HG03039 (cell line): Measurements from ENCODE around the gene LIF.

Experiments used
- ATAC-seq: cut with Tn5 transposase; IDR thresholded peaks from one replicate; pipeline ENCODE4 v1.9.1; 2021; ENCODE audit warnings: mild to moderate bottlenecking, moderate library complexity; ENCODE audit not compliant: unreplicated experiment

Gene LIF

GRCh38 chr22:30245985-30246813, at the start of gene LIF:
Gene LIF, minus strand, starts transcription at chr22:30246759. Its CDS starts 64 bp downstream, at chr22:30246695.
- ATAC-seq, result no peak

GRCh38 chr22:30296324-30296723, 49.8 kb upstream of the LIF start:
- ATAC-seq, result no peak

- no peak for ATAC-seq
Measured at GRCh38 chr22:30295576-30295975, 49.0 kb upstream of the LIF start.

GRCh38 chr22:30294830-30295229, 48.3 kb upstream of the LIF start:
- no peak for ATAC-seq

- ATAC-seq, result no peak
Measured at GRCh38 chr22:30294066-30294465, 47.5 kb upstream of the LIF start.

- ATAC-seq, result no peak
Measured at GRCh38 chr22:30293026-30293425, 46.5 kb upstream of the LIF start.

GRCh38 chr22:30292069-30292970, 45.8 kb upstream of the LIF start:
- ATAC-seq, result no peak

- no peak for ATAC-seq
Measured at GRCh38 chr22:30291058-30291892, 44.7 kb upstream of the LIF start.

- ATAC-seq, result no peak
Measured at GRCh38 chr22:30290342-30291057, 43.9 kb upstream of the LIF start.

- no peak for ATAC-seq
Measured at GRCh38 chr22:30289980-30290313, 43.4 kb upstream of the LIF start.

GRCh38 chr22:30289141-30289979, 42.8 kb upstream of the LIF start, which contains the start of gene CASTOR1:
Gene CASTOR1, minus strand, starts transcription at chr22:30289505. Its CDS starts 8 bp downstream, at chr22:30289497.
- ATAC-seq, result peak; percentile 58

- ATAC-seq, result no peak
Measured at GRCh38 chr22:30288419-30289140, 42.0 kb upstream of the LIF start.

GRCh38 chr22:30287648-30288418, 41.3 kb upstream of the LIF start:
- ATAC-seq, result no peak

GRCh38 chr22:30286813-30287647, 40.5 kb upstream of the LIF start:
- no peak for ATAC-seq

- no peak for ATAC-seq
Measured at GRCh38 chr22:30286331-30286730, 39.8 kb upstream of the LIF start.

- ATAC-seq, result no peak
Measured at GRCh38 chr22:30285846-30286200, 39.3 kb upstream of the LIF start.

- no peak for ATAC-seq
Measured at GRCh38 chr22:30285176-30285845, 38.8 kb upstream of the LIF start.
